A549 (cell line): ENCODE measurements around the gene SLIT1. TPM values are rescaled to one million over a fixed set of nuclear protein-coding genes. Genes with fewer than 3 reads are reported as not detected.

Source experiments
- ATAC-seq, 2 experiments: fragments of 200-7000 bp in 1 of 2; fragments of >200 bp in 1 of 2; cut with Nextera tagmentation in 1 of 2; cut with Tn5 transposase in 1 of 2; 3 replicates each; pipeline versions ENCODE4 v1.8.0 to v1.9.1; 2018 to 2020; ENCODE audit warnings: mild to moderate bottlenecking in 1 of 2, moderate library complexity in 1 of 2
- CTCF ChIA-PET: fragments of 300-600 bp; sonication (Branson Sonifier 250); formaldehyde crosslinking; extraction: SDS; loops from one replicate; lab custom pipeline; 2021; ENCODE audit warnings: antibody characterized with exemption, inconsistent platforms; lab: Yijun Ruan, JAX
- POLR2A ChIA-PET: fragments of 350-600 bp; formaldehyde crosslinking; extraction: SDS; loops from one replicate; lab custom pipeline; 2021; ENCODE audit warnings: antibody characterized with exemption, inconsistent platforms; lab: Yijun Ruan, JAX
- DNase-seq, 2 experiments: peaks; one replicate each; pipeline versions ENCODE4 v3.0.0 to v3.0.0-alpha.2; 2011 to 2016; ENCODE audit warnings: low read depth in 1 of 2, low spot score in 1 of 2
- FAIRE-seq: peaks from 2 replicates; lab custom pipeline; 2011; peaks lifted over from hg19 to GRCh38; lab: Jason Lieb, UNC
- H3K27ac ChIP-seq, 2 experiments: fragments of >200 bp; sonication (Bioruptor Twin); formaldehyde crosslinking; 3 replicates each; pipeline ENCODE4 v1.5.1; 2016 to 2017
- H3K4me1 ChIP-seq: fragments of >200 bp; sonication (Bioruptor Twin); formaldehyde crosslinking; 3 replicates; pipeline ENCODE4 v1.6.1; 2016
- H3K4me2 ChIP-seq: fragments of >200 bp; sonication (Bioruptor Twin); formaldehyde crosslinking; 3 replicates; pipeline ENCODE4 v1.6.1; 2016
- H3K4me3 ChIP-seq: fragments of >200 bp; sonication (Bioruptor Twin); formaldehyde crosslinking; 3 replicates; pipeline ENCODE4 v1.5.1; 2016
- H3K9me3 ChIP-seq: fragments of >200 bp; sonication (Bioruptor Twin); formaldehyde crosslinking; 3 replicates; pipeline ENCODE4 v1.6.1; 2016
- ATOH8 ChIP-seq: fragments of 250-450 bp; sonication (Bioruptor Pico); IDR thresholded peaks from 2 replicates; pipeline ENCODE4 v1.5.0; 2020; ENCODE audit warnings: low read depth, mild to moderate bottlenecking, moderate library complexity
- BHLHE40 ChIP-seq: IDR thresholded peaks from 2 replicates; pipeline ENCODE4 v1.6.1; 2012; ENCODE audit warnings: low read depth, low read length, inconsistent platforms
- CBX8 ChIP-seq: fragments of 200-600 bp; sonication (generic); IDR thresholded peaks from 2 replicates; pipeline ENCODE4 v1.6.1; 2016
- CHD4 ChIP-seq: fragments of 200-600 bp; sonication (generic); IDR thresholded peaks from 2 replicates; pipeline ENCODE4 v1.6.1; 2016; ENCODE audit warnings: antibody characterized with exemption, mild to moderate bottlenecking, borderline replicate concordance
- ELK1 ChIP-seq: fragments of 150-350 bp; IDR thresholded peaks from 2 replicates; pipeline ENCODE4 v1.6.1; 2014; ENCODE audit warnings: low read depth, mild to moderate bottlenecking, low read length
- EP300 ChIP-seq, 2 experiments: fragments of >200 bp; sonication (Bioruptor Twin); formaldehyde crosslinking; IDR thresholded peaks; 2 replicates in 1 of 2; 3 replicates in 1 of 2; pipeline ENCODE4 v1.6.1; 2016 to 2017
- FOSB ChIP-seq: fragments of 250-450 bp; sonication (Bioruptor Pico); IDR thresholded peaks from 2 replicates; pipeline ENCODE4 v1.5.0; 2020; ENCODE audit warnings: mild to moderate bottlenecking, moderate library complexity
- FOSL2 ChIP-seq, 2 experiments: fragments of 450-650 bp in 1 of 2; fragments of >200 bp in 1 of 2; sonication (Bioruptor Twin) in 1 of 2; formaldehyde crosslinking; IDR thresholded peaks; 2 replicates each; pipeline versions ENCODE4 v1.5.0 to v1.6.1; 2016 to 2020; ENCODE audit warnings: mild to moderate bottlenecking in 1 of 2, moderate library complexity in 1 of 2
- FOXS1 ChIP-seq: fragments of 250-450 bp; sonication (Bioruptor Pico); IDR thresholded peaks from 2 replicates; pipeline ENCODE4 v1.5.0; 2020; ENCODE audit warnings: mild to moderate bottlenecking, moderate library complexity
- GATA3 ChIP-seq: IDR thresholded peaks from 2 replicates; pipeline ENCODE4 v1.6.1; 2012; ENCODE audit warnings: borderline replicate concordance
- HDAC2 ChIP-seq: fragments of 200-600 bp; sonication (generic); IDR thresholded peaks from 2 replicates; pipeline ENCODE4 v1.6.1; 2016
- HEYL ChIP-seq: fragments of 250-450 bp; sonication (Bioruptor Pico); IDR thresholded peaks from 2 replicates; pipeline ENCODE4 v1.8.0; 2021; ENCODE audit warnings: mild to moderate bottlenecking, moderate library complexity
- HMGXB4 ChIP-seq: fragments of 250-450 bp; sonication (Bioruptor Pico); IDR thresholded peaks from 2 replicates; pipeline ENCODE4 v1.5.0; 2021; ENCODE audit warnings: mild to moderate bottlenecking, moderate library complexity, borderline replicate concordance
- HOXB13 ChIP-seq: fragments of 250-450 bp; sonication (Bioruptor Pico); IDR thresholded peaks from 2 replicates; pipeline ENCODE4 v1.5.0; 2020; ENCODE audit warnings: low read depth, mild to moderate bottlenecking, moderate library complexity
- JUN ChIP-seq, 2 experiments: fragments of >200 bp; sonication (Bioruptor Twin); formaldehyde crosslinking; IDR thresholded peaks; 2 replicates in 1 of 2; 3 replicates in 1 of 2; pipeline ENCODE4 v1.6.1; 2016 to 2017
- MAZ ChIP-seq: fragments of 150-350 bp; IDR thresholded peaks from 2 replicates; pipeline ENCODE4 v1.6.1; 2014; ENCODE audit warnings: antibody characterized with exemption, low read depth, low read length, borderline replicate concordance
- MYC ChIP-seq: IDR thresholded peaks from 2 replicates; pipeline ENCODE4 v1.6.1; 2012; ENCODE audit warnings: mild to moderate bottlenecking, inconsistent platforms, low read length, improper control_type of control experiment, borderline replicate concordance
- POLR2A ChIP-seq: IDR thresholded peaks from 2 replicates; pipeline ENCODE4 v1.6.1; 2012; ENCODE audit warnings: mild to moderate bottlenecking, low read length
- POLR2AphosphoS2 ChIP-seq: conservative IDR thresholded peaks from 2 replicates; pipeline ENCODE4 v1.6.1; 2012; ENCODE audit warnings: low read length, improper control_type of control experiment, inconsistent platforms
- REST ChIP-seq: fragments of 200-600 bp; sonication (generic); IDR thresholded peaks from 2 replicates; pipeline ENCODE4 v1.6.1; 2016; ENCODE audit warnings: antibody characterized with exemption, mild to moderate bottlenecking, moderate library complexity
- RNF2 ChIP-seq: fragments of 200-600 bp; sonication (generic); IDR thresholded peaks from 2 replicates; pipeline ENCODE4 v1.6.1; 2016; ENCODE audit warnings: low read depth, mild to moderate bottlenecking, antibody characterized with exemption, moderate library complexity, borderline replicate concordance
- SMC3 ChIP-seq: fragments of >200 bp; sonication (Bioruptor Twin); formaldehyde crosslinking; IDR thresholded peaks from 3 replicates; pipeline ENCODE4 v1.6.1; 2018; ENCODE audit warnings: inconsistent platforms
- SREBF2 ChIP-seq: fragments of 450-650 bp; IDR thresholded peaks from 2 replicates; pipeline ENCODE4 v1.6.1; 2014; ENCODE audit warnings: mild to moderate bottlenecking, moderate library complexity
- TP53 ChIP-seq: fragments of 250-450 bp; sonication (Bioruptor Pico); IDR thresholded peaks from 2 replicates; pipeline ENCODE4 v1.5.0; 2021; ENCODE audit warnings: mild to moderate bottlenecking, moderate library complexity
- ZC3H11A ChIP-seq: fragments of 450-650 bp; IDR thresholded peaks from 2 replicates; pipeline ENCODE4 v1.6.1; 2014; ENCODE audit warnings: antibody characterized with exemption, mild to moderate bottlenecking
- ZNF302 ChIP-seq: fragments of 250-450 bp; sonication (Bioruptor Pico); IDR thresholded peaks from 2 replicates; pipeline ENCODE4 v1.9.0; 2021; ENCODE audit warnings: inconsistent platforms, mild to moderate bottlenecking, moderate library complexity
- WGBS: methylation state at CpG from one replicate; pipeline ENCODE4 v1.1.6; 2017; ENCODE audit errors: missing lambda C conversion rate; 5-methylcytosine and 5-hydroxymethylcytosine counted together
- polyA plus RNA-seq, 4 experiments: library from polyadenylated mRNA; depleted of rRNA in 3 of 4; stranded (reverse); fragments of >200 nt; fragmentation: RNase III in 1 of 4; extraction: RNeasy Plus Mini Kit Qiagen cat#74134 plus additional on column Dnase treatment in 1 of 4; gene quantifications; 2 replicates in 3 of 4; 3 replicates in 1 of 4; pipeline ENCODE4 v1.2.3, GENCODE V29; 2011 to 2017

Gene SLIT1
- polyA plus RNA-seq, 2 of the 4 experiments (the other 2 are of a cell fraction), result 0.05 to 0.09 TPM

GRCh38 chr10:97049670-97050069 lies 136.1 kb downstream of the SLIT1 start:
- no peak for DNase-seq
- Histone ChIP-seq H3K4me1 (no peaks in the 10 kb centered on the region; the same call in 2 of the 3 replicates), H3K9me3 (0 out of 3 replicates have a peak, but pooled peaks cover 5% of the 10 kb centered on the region), H3K27ac (no peak overlapping the region), H3K4me3 (no peak overlapping the region), H3K4me2 (no peak overlapping the region)
- CTCF ChIA-PET, result interaction anchor here (0.9 to 2.5 kb wide), 5 partner anchors 12 to 161 kb away, joined by 3 to 15 read pairs (median 4); no protein-coding TSS in a partner anchor
- POLR2A ChIA-PET, result no interaction called here
- no peak for ATAC-seq
- 43% methylated on average over 7 of the region's 7 CpGs for WGBS
- FAIRE-seq, result no peak
- no peak for TF ChIP-seq SREBF2
- no peak for TF ChIP-seq HEYL

- Histone ChIP-seq H3K4me3 (no peak overlapping the region), H3K4me2 (no peak overlapping the region), H3K27ac (no peak overlapping the region), H3K4me1 (no peaks in the 10 kb centered on the region; the same call in 2 of the 3 replicates)
- ChIA-PET CTCF (interaction anchor here (0.7 to 2.3 kb wide), 2 partner anchors 24 to 186 kb away, joined by 4 to 12 read pairs; no protein-coding TSS in a partner anchor), POLR2A (no interaction called here)
- DNase-seq, result no peak
- FAIRE-seq, result no peak
- no peak for ATAC-seq
- WGBS, result 66% methylated on average over 23 of the region's 23 CpGs
- TF ChIP-seq MAZ (no peak), FOSL2 (IDR thresholded peaks at IDR 0.05) (no peak), FOSL2 (CRISPR knock-in tag; IDR thresholded peaks at IDR 0.05) (no peak), POLR2AphosphoS2 (no peak), RNF2 (no peak), JUN (IDR thresholded peaks at IDR 0.05) (no peak), ZC3H11A (no peak), HOXB13 (no peak), POLR2A (no peak), CHD4 (no peak), HDAC2 (no peak), ATOH8 (no peak), ELK1 (no peak), GATA3 (no peak), REST (no peak), CBX8 (no peak)
- TF ChIP-seq, all 56 proteins: peak for 0
- no peaks in the 10 kb centered on the region for H3K9me3 ChIP-seq
Measured at GRCh38 chr10:97048649-97049427, 136.9 kb downstream of the SLIT1 start.

GRCh38 chr10:97047788-97048187 lies 138.0 kb downstream of the SLIT1 start:
- CTCF ChIA-PET, result interaction anchor here (0.7 to 2.3 kb wide), 4 partner anchors 11 to 187 kb away, joined by 3 to 12 read pairs (median 4); no protein-coding TSS in a partner anchor
- Histone ChIP-seq H3K4me3 (no peak overlapping the region), H3K4me1 (no peaks in the 10 kb centered on the region; the same call in 2 of the 3 replicates), H3K27ac (no peak overlapping the region), H3K9me3 (no peaks in the 10 kb centered on the region), H3K4me2 (no peak overlapping the region)
- ATAC-seq, result no peak
- FAIRE-seq, result no peak
- 63% methylated on average over 8 of the region's 9 CpGs for WGBS
- POLR2A ChIA-PET, result no interaction called here
- DNase-seq, result no peak
- TF ChIP-seq ELK1 (no peak), EP300 (IDR thresholded peaks at IDR 0.05) (no peak), FOXS1 (CRISPR knock-in tag) (no peak), TP53 (CRISPR knock-in tag) (no peak), BHLHE40 (no peak), SMC3 (no peak), ZNF302 (CRISPR knock-in tag) (no peak), MYC (no peak), FOSB (CRISPR knock-in tag) (no peak), HMGXB4 (no peak)
